GM19193 (cell line): ENCODE results near the gene AP1G1.

ENCODE experiments used
- POLR2A ChIP-seq: IDR thresholded peaks from 4 replicates; pipeline ENCODE4 v1.6.1; 2011; ENCODE audit not compliant: insufficient read depth, insufficient read length; ENCODE audit errors: extremely low read depth

Gene AP1G1

GRCh38 chr16:71698491-71698890 is 110.1 kb downstream of the AP1G1 start:
- no peak for TF ChIP-seq POLR2A

- TF ChIP-seq POLR2A = no peak
Observed at GRCh38 chr16:71693164-71693563, 115.5 kb downstream of the AP1G1 start.

GRCh38 chr16:71689901-71690300 is 118.7 kb downstream of the AP1G1 start:
- no peak for TF ChIP-seq POLR2A

- no peak for TF ChIP-seq POLR2A
Observed at GRCh38 chr16:71687861-71688260, 120.8 kb downstream of the AP1G1 start.

DNA sequence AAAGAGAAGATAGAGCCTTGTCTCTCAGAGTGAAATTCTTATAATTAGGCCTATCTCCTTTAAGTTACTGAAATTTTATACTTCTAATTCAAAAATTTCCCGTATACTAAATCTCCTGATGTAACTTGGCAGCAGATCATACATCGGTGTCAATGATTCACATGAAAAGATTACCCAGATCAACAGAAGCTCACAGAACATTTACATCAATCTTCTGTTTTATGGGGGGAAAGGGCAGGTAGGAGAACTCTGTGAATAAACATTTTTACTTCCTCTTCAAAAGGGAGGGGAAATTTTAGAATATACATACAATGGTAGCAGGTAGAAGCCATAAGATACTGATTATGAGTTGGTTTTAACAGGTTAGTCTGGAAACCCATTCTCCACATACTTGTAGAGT is 127.3 kb downstream of the AP1G1 start:
- TF ChIP-seq POLR2A = no peak
